ENCODE results near the gene PLAGL1. TPM values are rescaled to one million over a fixed set of nuclear protein-coding genes. Genes with fewer than 3 reads are reported as not detected.
A peak's percentile ranks its signal among the peaks of the same experiment; 100 is the strongest.

Gene PLAGL1
- total RNA-seq (2021) = 0.77 and 1.3 TPM in 2 replicates
- Bru-seq, nascent RNA = percentile 21 among the genes with signal in this experiment
- percentile 27 among the genes with signal in this experiment for BruChase-seq, experiment 1, labeled RNA remaining after a 2-hour chase
- BruChase-seq, experiment 2, labeled RNA remaining after a 6-hour chase = percentile 19 among the genes with signal in this experiment
- long read RNA-seq, partial matches to known transcripts = 0 of 1 reads
- long read RNA-seq, other reads (novel, unspliced or antisense) = 0 of 1 reads

- Histone ChIP-seq H3K4me3 (ENCODE audit: low read depth, low read length, poor library complexity, severe bottlenecking) (peak within 1 kb of the TSS; percentile 40), H3K27ac (ENCODE audit: low read depth, low read length, poor library complexity, severe bottlenecking) (no peak within 1 kb of the TSS), H3K4me1 (ENCODE audit: insufficient read depth, low read length, poor library complexity, severe bottlenecking) (no peaks in the 10 kb centered on the region), H3K27me3 (replicated peaks; ENCODE audit: insufficient read depth, low read depth, low read length, poor library complexity) (peaks cover 36% of the 10 kb centered on the region), H3K9me3 (ENCODE audit: low read depth, low read length, poor library complexity, severe bottlenecking) (no peaks in the 10 kb centered on the region), H3K36me3 (ENCODE audit: insufficient read depth, low read length, poor library complexity, severe bottlenecking) (no peaks in the 10 kb centered on the region)
- CTCF ChIA-PET = no interaction called here
- BruUV-seq (replicated peaks) = no TSS peak
- TF ChIP-seq EZH2 (IDR thresholded peaks at IDR 0.05; ENCODE audit: borderline replicate concordance, low read depth, low read length, poor library complexity, severe bottlenecking) (peak; percentile 21), CTCF (conservative IDR thresholded peaks at IDR 0.05; ENCODE audit: low read depth, low read length) (no peak)
- POLR2A ChIA-PET (ENCODE audit: low non-redundant PET) = interaction anchor here (0.5 kb wide), 2 partner anchors 15 to 148 kb away, joined by 3 read pairs; no protein-coding TSS in a partner anchor
- peak; percentile 6 for DNase-seq (ENCODE audit: low spot score)
- intact Hi-C loops (cut with micrococcal nuclease; ENCODE audit: unreplicated experiment) = no loop called here
Measured at GRCh38 chr6:144008120-144008811, at the start of gene PLAGL1. TSS of gene PLAGL1 (minus strand) at chr6:144008259. CDS start at chr6:143948136, 60,123 bp downstream.

- H3K9me3 ChIP-seq (ENCODE audit: low read depth, low read length, poor library complexity, severe bottlenecking) = no peaks in the 10 kb centered on the region
- ChIA-PET POLR2A (ENCODE audit: low non-redundant PET) (no interaction called here), CTCF (no interaction called here)
- no peaks in the 10 kb centered on the region for H3K36me3 ChIP-seq (ENCODE audit: insufficient read depth, low read length, poor library complexity, severe bottlenecking)
- no peak for TF ChIP-seq CTCF (conservative IDR thresholded peaks at IDR 0.05; ENCODE audit: low read depth, low read length)
- TF ChIP-seq EZH2 (IDR thresholded peaks at IDR 0.05; ENCODE audit: borderline replicate concordance, low read depth, low read length, poor library complexity, severe bottlenecking) = no peak
- no peak overlapping the region for H3K4me3 ChIP-seq (ENCODE audit: low read depth, low read length, poor library complexity, severe bottlenecking)
- BruUV-seq (replicated peaks) = no TSS peak
- H3K4me1 ChIP-seq (ENCODE audit: insufficient read depth, low read length, poor library complexity, severe bottlenecking) = no peaks in the 10 kb centered on the region
- DNase-seq (ENCODE audit: low spot score) = no peak
- no peaks in the 10 kb centered on the region for H3K27me3 ChIP-seq (replicated peaks; ENCODE audit: insufficient read depth, low read depth, low read length, poor library complexity)
- intact Hi-C loops (cut with micrococcal nuclease; ENCODE audit: unreplicated experiment) = no loop called here
- H3K27ac ChIP-seq (ENCODE audit: low read depth, low read length, poor library complexity, severe bottlenecking) = no peak overlapping the region
Measured at GRCh38 chr6:144055121-144055931, 47.3 kb upstream of the PLAGL1 start.

- intact Hi-C loops (cut with micrococcal nuclease; ENCODE audit: unreplicated experiment) = no loop called here
- no TSS peak for BruUV-seq (replicated peaks)
- no peak overlapping the region for H3K27ac ChIP-seq (ENCODE audit: low read depth, low read length, poor library complexity, severe bottlenecking)
- DNase-seq (ENCODE audit: low spot score) = no peak
- no peaks in the 10 kb centered on the region for H3K4me1 ChIP-seq (ENCODE audit: insufficient read depth, low read length, poor library complexity, severe bottlenecking)
- no peak for TF ChIP-seq EZH2 (IDR thresholded peaks at IDR 0.05; ENCODE audit: borderline replicate concordance, low read depth, low read length, poor library complexity, severe bottlenecking)
- TF ChIP-seq CTCF (conservative IDR thresholded peaks at IDR 0.05; ENCODE audit: low read depth, low read length) = no peak
- H3K27me3 ChIP-seq (replicated peaks; ENCODE audit: insufficient read depth, low read depth, low read length, poor library complexity) = no peaks in the 10 kb centered on the region
- H3K4me3 ChIP-seq (ENCODE audit: low read depth, low read length, poor library complexity, severe bottlenecking) = no peak overlapping the region
- no peaks in the 10 kb centered on the region for H3K9me3 ChIP-seq (ENCODE audit: low read depth, low read length, poor library complexity, severe bottlenecking)
- ChIA-PET POLR2A (ENCODE audit: low non-redundant PET) (no interaction called here), CTCF (no interaction called here)
- no peaks in the 10 kb centered on the region for H3K36me3 ChIP-seq (ENCODE audit: insufficient read depth, low read length, poor library complexity, severe bottlenecking)
Measured at GRCh38 chr6:144053601-144054000, 45.5 kb upstream of the PLAGL1 start.

Measured in A673 (cell line).